Retinal pigment epithelial cell (primary cell): ENCODE results near the gene CPE.
A peak's percentile ranks its signal among the peaks of the same experiment; 100 is the strongest.
"Not testable (repeated sequence)": the region's sequence is repeated elsewhere in the genome, so short reads cannot be mapped to it uniquely, and the experiment has no call there.

Experiments
- DNase-seq: peaks from one replicate; pipeline ENCODE4 v3.0.0-alpha.2; 2010; ENCODE audit warnings: low read depth
- H3K4me3 ChIP-seq: 2 replicates; pipeline ENCODE4 v1.5.1; 2011; ENCODE audit warnings: mild to moderate bottlenecking, low read length, control low read depth, moderate library complexity
- TF ChIP-seq, protein P1 (sequence below): conservative IDR thresholded peaks from 2 replicates; pipeline ENCODE4 v1.5.1; 2011; ENCODE audit warnings: low read depth, low read length, control low read depth, inconsistent platforms

Gene CPE

DNA sequence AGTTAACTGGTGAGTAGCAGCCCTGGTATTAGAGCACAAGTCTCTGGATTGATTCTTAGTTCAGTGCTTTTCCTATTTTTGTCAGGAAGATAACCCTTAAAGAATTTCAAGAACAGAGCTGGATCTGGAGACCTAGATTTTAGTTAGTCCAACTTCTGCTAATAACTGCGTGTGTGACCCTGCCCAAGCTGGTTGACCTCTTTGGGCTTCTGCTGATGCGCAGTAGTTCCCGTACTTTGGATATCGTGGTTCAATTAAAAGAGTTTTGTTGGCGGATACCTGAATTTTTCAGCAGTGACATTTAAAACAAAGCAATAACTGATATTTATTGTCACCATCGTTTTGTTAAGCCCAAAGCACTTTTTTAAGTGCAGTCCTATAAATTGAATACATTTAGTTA lies 42.1 kb upstream of the CPE start:
- DNase-seq, result no peak
- TF ChIP-seq, protein P1, sequence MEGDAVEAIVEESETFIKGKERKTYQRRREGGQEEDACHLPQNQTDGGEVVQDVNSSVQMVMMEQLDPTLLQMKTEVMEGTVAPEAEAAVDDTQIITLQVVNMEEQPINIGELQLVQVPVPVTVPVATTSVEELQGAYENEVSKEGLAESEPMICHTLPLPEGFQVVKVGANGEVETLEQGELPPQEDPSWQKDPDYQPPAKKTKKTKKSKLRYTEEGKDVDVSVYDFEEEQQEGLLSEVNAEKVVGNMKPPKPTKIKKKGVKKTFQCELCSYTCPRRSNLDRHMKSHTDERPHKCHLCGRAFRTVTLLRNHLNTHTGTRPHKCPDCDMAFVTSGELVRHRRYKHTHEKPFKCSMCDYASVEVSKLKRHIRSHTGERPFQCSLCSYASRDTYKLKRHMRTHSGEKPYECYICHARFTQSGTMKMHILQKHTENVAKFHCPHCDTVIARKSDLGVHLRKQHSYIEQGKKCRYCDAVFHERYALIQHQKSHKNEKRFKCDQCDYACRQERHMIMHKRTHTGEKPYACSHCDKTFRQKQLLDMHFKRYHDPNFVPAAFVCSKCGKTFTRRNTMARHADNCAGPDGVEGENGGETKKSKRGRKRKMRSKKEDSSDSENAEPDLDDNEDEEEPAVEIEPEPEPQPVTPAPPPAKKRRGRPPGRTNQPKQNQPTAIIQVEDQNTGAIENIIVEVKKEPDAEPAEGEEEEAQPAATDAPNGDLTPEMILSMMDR, result no peak
- H3K4me3 ChIP-seq, result no peak overlapping the region

DNA sequence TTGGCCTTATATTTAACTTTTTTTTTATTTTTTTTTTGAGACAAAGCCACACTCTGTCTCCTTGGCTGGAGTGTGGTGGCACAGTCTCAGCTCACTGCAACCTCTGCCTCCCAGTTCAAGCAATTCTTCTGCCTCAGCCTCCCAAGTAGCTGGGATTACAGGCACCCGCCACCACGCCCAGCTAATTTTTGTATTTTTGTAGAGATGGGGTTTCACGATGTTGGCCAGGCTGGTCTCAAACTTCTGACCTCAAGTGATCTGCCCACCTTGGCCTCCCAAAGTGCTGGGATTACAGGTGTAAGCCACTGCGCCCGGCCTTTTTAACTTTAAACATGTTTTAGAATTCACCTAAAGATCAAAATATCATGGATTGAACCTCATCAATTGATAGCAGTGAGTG lies 36.5 kb upstream of the CPE start:
- not testable (repeated sequence) for DNase-seq, H3K4me3 ChIP-seq

DNA sequence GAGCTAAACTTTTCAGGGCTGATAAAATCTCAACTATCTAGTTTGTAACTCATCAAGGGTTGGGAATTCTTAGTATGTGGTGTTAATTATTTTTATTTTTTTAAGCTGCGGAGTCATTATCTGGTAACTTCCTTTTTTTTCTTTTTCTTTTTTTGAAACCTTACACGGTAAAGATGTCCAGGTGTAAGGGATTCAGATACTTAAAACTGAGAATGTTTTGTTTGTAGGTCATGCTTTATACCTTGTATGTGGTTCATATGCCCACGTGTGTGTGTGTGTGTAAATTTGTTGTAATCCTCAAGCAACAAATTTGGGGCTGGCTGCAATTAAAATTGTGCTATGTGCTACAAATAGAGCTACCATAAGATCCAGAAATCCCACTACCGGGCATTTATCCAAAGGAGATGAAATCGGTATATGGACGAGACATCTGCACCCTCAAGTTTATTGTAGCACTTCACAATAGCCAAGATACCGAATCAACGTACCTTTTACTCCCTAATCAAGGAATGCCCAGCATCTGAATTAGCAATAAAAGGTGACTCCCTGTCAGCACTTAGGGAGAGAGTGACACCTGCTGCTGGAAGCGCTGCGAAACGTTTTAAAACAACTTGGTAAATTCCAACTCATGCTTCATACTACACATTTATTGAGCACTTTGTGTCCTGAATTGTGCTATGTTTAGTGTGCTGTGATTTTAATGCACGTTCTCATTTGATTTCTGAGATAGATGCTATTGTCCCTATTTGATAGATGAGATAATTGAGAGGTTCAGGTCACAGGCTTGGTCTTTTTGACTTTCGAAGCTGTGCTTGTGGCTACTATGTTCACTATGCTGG lies 35.2 kb upstream of the CPE start:
- DNase-seq, result no peak
- H3K4me3 ChIP-seq, result no peak overlapping the region
- TF ChIP-seq, protein P1, result peak; percentile 51

DNA sequence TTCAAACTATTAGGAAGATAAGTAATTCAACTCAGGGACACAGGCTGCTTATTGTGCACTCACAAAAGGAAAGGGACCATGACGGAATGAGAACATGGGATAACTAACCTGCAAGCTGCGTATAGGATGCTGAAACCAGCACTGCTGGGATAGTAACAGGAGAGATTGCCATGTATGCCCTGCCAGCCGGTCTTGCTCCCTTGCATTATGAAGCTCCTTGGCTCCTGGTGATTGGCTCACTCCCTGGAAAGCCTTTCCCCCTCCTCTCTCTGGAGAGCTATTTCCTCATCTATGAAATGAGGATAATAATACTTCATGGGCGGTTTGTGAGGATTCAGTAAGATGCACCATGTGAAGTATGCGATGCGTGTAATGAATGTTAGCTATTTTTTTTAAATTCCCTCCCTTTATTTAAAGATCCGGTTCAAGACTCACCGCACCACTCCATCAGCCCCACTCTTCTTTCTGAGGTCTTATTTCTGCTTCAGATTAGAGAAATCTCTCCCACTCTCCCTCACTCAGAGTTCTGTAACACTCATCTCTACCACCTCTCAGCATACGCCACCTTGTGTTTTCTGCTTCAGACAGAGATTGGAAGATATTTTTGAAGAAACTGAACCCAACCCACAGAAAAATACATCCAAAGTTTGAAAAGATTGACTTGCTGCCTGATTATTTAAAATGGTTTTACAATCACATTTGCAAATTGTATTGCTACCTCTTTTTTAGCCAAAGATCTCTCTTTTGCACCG lies 33.0 kb upstream of the CPE start:
- no peak for DNase-seq
- TF ChIP-seq, protein P1, result peak; percentile 33
- H3K4me3 ChIP-seq, result no peak overlapping the region

DNA sequence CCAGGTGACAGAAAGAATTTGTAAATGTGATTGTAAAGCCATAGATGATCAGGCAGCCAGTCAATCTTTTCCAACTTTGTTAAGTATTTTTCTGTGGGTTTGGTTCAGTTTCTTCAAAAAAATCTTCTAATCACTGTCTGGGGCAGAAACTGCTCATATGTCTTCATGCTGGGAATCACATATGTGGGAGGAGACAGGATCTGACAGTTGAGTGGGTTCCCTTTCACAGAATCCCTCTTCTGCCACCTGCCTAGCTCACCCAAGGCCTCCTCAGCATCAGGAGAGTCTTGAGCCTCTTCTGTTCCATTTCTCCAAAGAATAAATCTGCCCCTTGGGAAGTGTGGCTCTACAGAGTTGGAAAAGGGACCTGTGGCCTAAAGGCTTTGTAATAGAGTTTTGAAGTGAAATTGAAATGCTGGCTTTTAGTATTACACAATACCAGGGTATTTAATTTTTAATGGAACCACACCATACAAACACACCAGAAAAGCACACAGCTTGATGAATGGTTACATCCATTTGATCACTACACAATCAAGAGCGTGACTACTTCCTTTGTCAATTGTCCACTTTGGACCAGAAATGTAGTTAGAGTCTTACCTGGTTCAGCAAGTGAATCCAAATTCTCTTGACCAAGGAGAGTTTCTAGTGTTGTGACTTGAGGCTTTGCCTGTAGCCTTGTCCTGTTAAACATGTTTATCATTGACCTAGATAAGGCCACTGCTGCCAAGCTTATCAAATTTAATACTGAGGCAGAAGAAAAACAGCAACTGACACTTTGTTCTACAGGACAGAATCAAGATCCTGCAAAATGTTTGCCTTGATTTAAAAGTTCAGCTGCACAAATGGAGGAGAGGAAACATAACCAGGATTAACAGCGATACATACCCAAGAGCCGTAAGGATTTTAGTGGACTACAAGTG lies 30.9 kb upstream of the CPE start:
- no peak overlapping the region for H3K4me3 ChIP-seq
- no peak for DNase-seq
- TF ChIP-seq, protein P1, result no peak

DNA sequence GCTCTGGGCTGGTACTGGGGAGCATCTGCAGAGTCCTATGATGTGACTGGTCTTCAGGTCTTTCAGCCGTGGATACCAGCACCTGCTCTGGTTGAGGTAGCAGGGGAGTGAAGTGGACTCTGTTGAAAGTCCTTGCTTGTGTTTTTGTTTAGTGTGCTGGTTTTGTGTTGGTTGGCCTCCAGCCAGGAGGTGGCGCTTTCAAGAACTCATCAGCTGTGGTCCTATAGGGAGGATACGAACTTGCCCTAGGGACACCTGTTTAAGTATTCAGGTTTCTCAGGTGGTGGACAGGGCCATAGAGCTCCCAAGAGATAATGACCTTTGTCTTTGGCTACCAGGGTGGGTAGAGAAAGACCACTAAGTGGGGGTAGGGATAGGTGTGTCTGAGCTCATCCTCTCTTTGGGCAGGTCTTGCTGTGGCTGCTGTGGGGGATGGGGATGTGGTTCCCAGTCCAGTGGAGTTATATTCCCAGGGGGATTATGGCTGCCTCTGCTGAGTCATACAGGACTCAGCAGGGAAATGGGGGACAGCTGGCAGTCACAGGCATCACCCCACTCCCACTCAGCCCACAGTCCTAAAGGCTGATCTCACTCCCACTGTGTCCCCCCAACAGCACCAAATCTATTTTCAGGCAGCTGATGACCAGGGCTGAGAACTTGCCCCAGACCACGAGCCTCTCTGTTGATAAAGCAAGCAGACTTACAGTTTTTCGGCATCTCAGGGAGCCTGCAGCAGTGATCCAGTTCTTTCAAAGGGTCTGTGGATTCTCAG lies 27.3 kb upstream of the CPE start:
- TF ChIP-seq, protein P1, result no peak
- peak; percentile 21 for DNase-seq
- no peak overlapping the region for H3K4me3 ChIP-seq
